CD14-positive monocyte (primary cell): ENCODE results near the gene MRNIP. TPM values are rescaled to one million over a fixed set of nuclear protein-coding genes. Genes with fewer than 3 reads are reported as not detected.

Source experiments
- DNase-seq, 3 donors: peaks; one replicate each; pipeline ENCODE4 v3.0.0-alpha.2; 2011 to 2022
- H2AFZ ChIP-seq: 2 replicates; pipeline ENCODE4 v1.6.0; 2012; ENCODE audit warnings: mild to moderate bottlenecking, low read depth, low read length, inconsistent platforms; ENCODE audit not compliant: insufficient read depth, poor library complexity, severe bottlenecking
- H3K27ac ChIP-seq, 2 donors: 1 replicate in 1 of 2; 2 replicates in 1 of 2; pipeline ENCODE4 v1.5.1; 2012 to 2013; ENCODE audit warnings: low read length in 2 of 2, control low read depth in 1 of 2, inconsistent platforms in 1 of 2, low read depth in 1 of 2, mild to moderate bottlenecking in 1 of 2
- H3K27me3 ChIP-seq, 2 donors: one replicate each; pipeline versions ENCODE4 v1.6.0 to v1.6.1; 2011 to 2013; ENCODE audit warnings: low read length in 2 of 2; ENCODE audit not compliant: control insufficient read depth in 2 of 2, insufficient read depth in 2 of 2
- H3K36me3 ChIP-seq, 2 donors: replicated peaks in 1 of 2; 1 replicate in 1 of 2; 2 replicates in 1 of 2; pipeline versions ENCODE4 v1.5.1 to v1.6.1; 2012 to 2013; ENCODE audit warnings: low read length in 2 of 2, control low read depth in 1 of 2, inconsistent platforms in 1 of 2, mild to moderate bottlenecking in 1 of 2; ENCODE audit not compliant: insufficient read depth in 2 of 2, control insufficient read depth in 1 of 2
- H3K4me1 ChIP-seq, 2 donors: 1 replicate in 1 of 2; 2 replicates in 1 of 2; pipeline versions ENCODE4 v1.5.1 to v1.6.1; 2012 to 2013; ENCODE audit warnings: low read length in 2 of 2, control low read depth in 1 of 2, inconsistent platforms in 1 of 2, mild to moderate bottlenecking in 1 of 2, moderate library complexity in 1 of 2; ENCODE audit not compliant: insufficient read depth in 2 of 2, control insufficient read depth in 1 of 2
- H3K4me2 ChIP-seq: replicated peaks from 2 replicates; pipeline ENCODE3; 2012; ENCODE audit warnings: low read length, moderate library complexity, mild to moderate bottlenecking; ENCODE audit not compliant: poor library complexity, severe bottlenecking; ENCODE audit errors: extremely low read depth
- H3K4me3 ChIP-seq, 3 experiments: fragments of 200-600 bp in 1 of 3; sonication (generic) in 1 of 3; replicated peaks in 1 of 3; 1 replicate in 2 of 3; 2 replicates in 1 of 3; pipeline ENCODE4 v1.5.1; 2011 to 2013; ENCODE audit warnings: low read length in 3 of 3, mild to moderate bottlenecking in 3 of 3, control low read depth in 2 of 3, low read depth in 2 of 3, inconsistent platforms in 1 of 3, moderate library complexity in 1 of 3
- H3K79me2 ChIP-seq: 2 replicates; pipeline ENCODE4 v1.6.0; 2012; ENCODE audit warnings: mild to moderate bottlenecking, control low read depth, inconsistent platforms, low read length, moderate library complexity; ENCODE audit not compliant: insufficient read depth
- H3K9ac ChIP-seq: 2 replicates; pipeline ENCODE4 v1.6.0; 2017; ENCODE audit warnings: low read length, mild to moderate bottlenecking; ENCODE audit not compliant: insufficient read depth, poor library complexity, severe bottlenecking
- H3K9me3 ChIP-seq, 2 donors: replicated peaks in 1 of 2; 1 replicate in 1 of 2; 2 replicates in 1 of 2; pipeline versions ENCODE4 v1.5.1 to v1.6.1; 2012 to 2013; ENCODE audit warnings: low read length in 2 of 2, control low read depth in 1 of 2; ENCODE audit not compliant: control insufficient read depth in 1 of 2, insufficient read depth in 1 of 2
- H4K20me1 ChIP-seq: 2 replicates; pipeline ENCODE4 v1.6.0; 2012; ENCODE audit warnings: mild to moderate bottlenecking, low read length, control low read depth, moderate library complexity; ENCODE audit not compliant: insufficient read depth
- H3K27ac Mint-ChIP-seq, 7 donors: one replicate each; pipeline ENCODE4 v1.8.0; 2020; ENCODE audit warnings: mild to moderate bottlenecking in 7 of 7, mixed read lengths in 7 of 7, moderate library complexity in 6 of 7, inconsistent platforms in 2 of 7
- H3K27me3 Mint-ChIP-seq, 3 donors: one replicate each; pipeline ENCODE4 v1.8.0; 2021 to 2022; ENCODE audit warnings: low read depth in 3 of 3, mild to moderate bottlenecking in 3 of 3, mixed read lengths in 3 of 3, moderate library complexity in 3 of 3, inconsistent platforms in 1 of 3
- H3K36me3 Mint-ChIP-seq, 2 donors: one replicate each; pipeline ENCODE4 v1.8.0; 2020; ENCODE audit warnings: mixed read lengths in 2 of 2, inconsistent platforms in 1 of 2, mild to moderate bottlenecking in 1 of 2
- H3K4me1 Mint-ChIP-seq: one replicate; pipeline ENCODE4 v1.8.0; 2020; ENCODE audit warnings: mild to moderate bottlenecking, mixed read lengths
- H3K4me3 Mint-ChIP-seq, 2 donors: one replicate each; pipeline ENCODE4 v1.8.0; 2020; ENCODE audit warnings: mild to moderate bottlenecking in 2 of 2, mixed read lengths in 2 of 2, moderate library complexity in 1 of 2
- H3K9me3 Mint-ChIP-seq, 7 donors: one replicate each; pipeline ENCODE4 v1.8.0; 2020 to 2022; ENCODE audit warnings: mixed read lengths in 7 of 7, mild to moderate bottlenecking in 6 of 7, moderate library complexity in 6 of 7, inconsistent platforms in 2 of 7
- CTCF ChIP-seq: fragments of 200-600 bp; IDR thresholded peaks from one replicate; pipeline ENCODE4 v1.8.0; 2022; ENCODE audit warnings: antibody characterized with exemption, mild to moderate bottlenecking
- WGBS: methylation state at CpG from one replicate; pipeline ENCODE4 v1.1.5; 2013; ENCODE audit warnings: missing lambda C conversion rate; ENCODE audit not compliant: insufficient coverage; 5-methylcytosine and 5-hydroxymethylcytosine counted together
- intact Hi-C, 2 donors: fragments of 100-400 bp; cut with micrococcal nuclease; formaldehyde crosslinking; loops; one replicate each; pipeline versions ENCODE4 v1.15.0 to v1.15.1; 2023
- polyA plus RNA-seq, 3 donors: library from polyadenylated mRNA; depleted of rRNA in 1 of 3; unstranded in 2 of 3; stranded (reverse) in 1 of 3; fragments of 300-500 nt in 2 of 3; fragments of >200 nt in 1 of 3; fragmentation: Illumina TruSeq in 2 of 3; gene quantifications; 1 replicate in 2 of 3; 2 replicates in 1 of 3; pipeline ENCODE4 v1.2.3, GENCODE V29; 2012 to 2021

The MRNIP gene
- polyA plus RNA-seq, 3 donors: 1.2 to 23.0 (median 1.4) TPM

- intact Hi-C loops: loop anchor here (5.0 kb wide), 2 partner anchors 37 to 107 kb away; partner anchors contain the start of gene TBC1D9B (in 1 of the 2)
- Mint-ChIP-seq H3K36me3 (peaks cover 44 to 45% of the 10 kb centered on the region in 2 donors), H3K27ac (no peak overlapping the region), H3K9me3 (no peaks in the 10 kb centered on the region), H3K4me3 (peak overlapping the region in 1 of 2 donors; percentile 37), H3K27me3 (peaks cover 0 to 2% (median 2%) of the 10 kb centered on the region in 3 donors), H3K4me1 (peaks cover 40% of the 10 kb centered on the region)
- H3K4me1 ChIP-seq: peaks cover 43 to 53% of the 10 kb centered on the region in 2 donors
- no peak for TF ChIP-seq CTCF
- no peaks in the 10 kb centered on the region for H3K27me3 ChIP-seq
- H4K20me1 ChIP-seq: peaks cover 89% of the 10 kb centered on the region
- DNase-seq: no peak
- H3K9me3 ChIP-seq: no peaks in the 10 kb centered on the region
- WGBS: 78% methylated on average over 5 of the region's 12 CpGs
- H3K27ac ChIP-seq: no peak overlapping the region
- no peak overlapping the region for H3K9ac ChIP-seq
- H3K4me3 ChIP-seq: no peak overlapping the region
- no peak overlapping the region for H3K4me2 ChIP-seq
- peaks cover 38 to 47% of the 10 kb centered on the region in 2 donors for H3K36me3 ChIP-seq
- peaks cover 39% of the 10 kb centered on the region for H3K79me2 ChIP-seq
- H2AFZ ChIP-seq: no peak overlapping the region
Measured at GRCh38 chr5:179800696-179801201, 57.9 kb downstream of the MRNIP start.

DNA sequence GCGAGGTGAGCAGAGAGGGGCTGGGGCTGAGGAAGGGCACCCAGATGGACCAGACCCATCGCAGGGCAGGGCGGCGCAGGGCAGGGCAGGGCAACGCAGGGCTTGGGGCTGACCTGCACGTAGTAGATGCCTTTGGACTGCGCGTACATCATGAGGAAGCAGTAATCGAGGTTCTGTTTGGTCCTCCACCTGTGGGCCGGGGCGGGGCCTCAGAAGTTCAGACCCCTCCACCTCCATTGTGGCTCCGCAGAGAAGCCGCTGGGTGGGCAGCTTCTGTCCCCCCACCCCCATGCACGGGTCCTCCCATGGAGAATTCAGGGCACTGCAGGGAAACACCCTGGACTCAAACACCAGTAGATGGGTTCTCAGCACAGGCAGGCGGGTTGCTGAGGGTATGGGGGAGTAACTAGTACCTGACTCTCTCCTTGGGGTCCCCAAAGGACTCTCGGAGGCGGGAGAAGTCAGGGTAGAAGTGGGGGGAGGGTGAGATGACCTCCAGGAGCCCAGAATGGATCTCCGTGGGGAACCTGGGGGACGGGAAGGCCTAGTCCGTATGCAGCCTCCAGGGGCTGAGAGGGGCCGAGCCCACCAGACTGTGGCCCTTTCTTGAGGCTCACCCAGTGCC lies 58.4 kb downstream of the MRNIP start:
- H3K27ac ChIP-seq: no peak overlapping the region
- Mint-ChIP-seq H3K36me3 (peaks cover 44 to 45% of the 10 kb centered on the region in 2 donors), H3K4me3 (no peak overlapping the region), H3K4me1 (peaks cover 37% of the 10 kb centered on the region), H3K27ac (no peak overlapping the region), H3K9me3 (no peaks in the 10 kb centered on the region), H3K27me3 (peaks cover 0 to 2% (median 2%) of the 10 kb centered on the region in 3 donors)
- WGBS: 97% methylated on average over 13 of the region's 21 CpGs
- no peak overlapping the region for H2AFZ ChIP-seq
- no peak overlapping the region for H3K4me3 ChIP-seq
- no peak for DNase-seq
- H3K4me2 ChIP-seq: no peak overlapping the region
- H3K4me1 ChIP-seq: peaks cover 44 to 53% of the 10 kb centered on the region in 2 donors
- peaks cover 38 to 47% of the 10 kb centered on the region in 2 donors for H3K36me3 ChIP-seq
- H3K9me3 ChIP-seq: no peaks in the 10 kb centered on the region
- H4K20me1 ChIP-seq: peaks cover 89% of the 10 kb centered on the region
- no peak overlapping the region for H3K9ac ChIP-seq
- no peak for TF ChIP-seq CTCF
- H3K79me2 ChIP-seq: peaks cover 33% of the 10 kb centered on the region
- intact Hi-C loops: loop anchor here (5.0 kb wide), 2 partner anchors 37 to 107 kb away; partner anchors contain the start of gene TBC1D9B (in 1 of the 2)
- no peaks in the 10 kb centered on the region for H3K27me3 ChIP-seq
